ENCODE data around the gene PM20D1.

DNA sequence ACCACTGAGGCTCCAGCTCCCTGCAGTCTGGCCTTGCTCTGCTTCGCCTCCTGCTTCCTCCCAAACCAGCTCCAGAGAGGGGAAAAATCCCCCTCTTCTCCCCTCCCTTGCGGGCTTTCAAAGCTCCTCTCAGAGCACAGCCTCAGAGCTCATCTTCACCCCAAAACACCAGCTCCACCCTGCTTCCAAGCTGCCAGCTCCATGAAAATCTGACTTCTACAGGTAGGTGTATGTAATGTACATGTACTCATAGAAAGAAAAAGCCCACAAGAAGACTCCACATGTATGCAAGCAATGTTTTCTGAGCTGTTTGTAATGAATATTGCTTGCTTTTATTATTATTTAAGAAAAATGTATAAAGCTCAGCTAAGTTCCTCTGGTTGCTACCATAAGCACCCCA is 45.3 kb downstream of the PM20D1 start:
- TF ChIP-seq POLR2AphosphoS5 (IDR thresholded peaks at IDR 0.05; ENCODE audit: borderline replicate concordance, low read depth, low read length): no peak
- no peak for TF ChIP-seq EZH2 (IDR thresholded peaks at IDR 0.05)
- TF ChIP-seq FOXP2 (optimal IDR thresholded peaks at IDR 0.05; ENCODE audit: control extremely low read depth, extremely low read length, insufficient read depth): no peak

Measured in SK-N-MC (cell line).